GM19239 (cell line): ENCODE results near the gene TMEM128.

Experiments used
- DNase-seq: peaks from one replicate; pipeline ENCODE4 v3.0.0; 2011; ENCODE audit warnings: low spot score; ENCODE audit not compliant: insufficient read length
- FAIRE-seq: peaks from 2 replicates; lab custom pipeline; 2011; peaks lifted over from hg19 to GRCh38; lab: Jason Lieb, UNC

The TMEM128 gene

GRCh38 chr4:4248029-4248884, at the start of gene TMEM128:
Gene TMEM128, minus strand, starts transcription at chr4:4248223. Its CDS starts 21 bp downstream, at chr4:4248202.
- DNase-seq (peak; percentile 95), FAIRE-seq (peak; percentile 94)

GRCh38 chr4:4296283-4296846, 48.3 kb upstream of the TMEM128 start:
- DNase-seq (no peak), FAIRE-seq (no peak)

GRCh38 chr4:4293279-4293678, 45.3 kb upstream of the TMEM128 start:
- DNase-seq (no peak), FAIRE-seq (no peak)

- peak; percentile 94 for FAIRE-seq
- DNase-seq, result peak; percentile 96
Measured at GRCh38 chr4:4289941-4290850, 42.2 kb upstream of the TMEM128 start, which contains the start of the genes LYAR and ZBTB49. Gene LYAR, minus strand, starts transcription at chr4:4290154. Its CDS starts 6,412 bp downstream, at chr4:4283742. Gene ZBTB49, plus strand, starts transcription at chr4:4290251. Its CDS starts 9,695 bp downstream, at chr4:4299946.

- DNase-seq (no peak), FAIRE-seq (no peak)
Measured at GRCh38 chr4:4289597-4289940, 41.5 kb upstream of the TMEM128 start.

- FAIRE-seq (no peak), DNase-seq (no peak)
Measured at GRCh38 chr4:4289055-4289454, 41.0 kb upstream of the TMEM128 start.

GRCh38 chr4:4288098-4288497, 40.1 kb upstream of the TMEM128 start:
- DNase-seq (no peak), FAIRE-seq (no peak)

- no peak for FAIRE-seq
Measured at GRCh38 chr4:4284827-4285618, 37.0 kb upstream of the TMEM128 start.

GRCh38 chr4:4281787-4282186, 33.8 kb upstream of the TMEM128 start:
- FAIRE-seq (no peak), DNase-seq (no peak)

More at GRCh38 chr4:4284827-4285618, 37.0 kb upstream of the TMEM128 start:
- no peak for DNase-seq

- no peak for DNase-seq
- FAIRE-seq, result no peak
Measured at GRCh38 chr4:4277531-4277930, 29.5 kb upstream of the TMEM128 start.

GRCh38 chr4:4274226-4274625, 26.2 kb upstream of the TMEM128 start:
- FAIRE-seq (no peak), DNase-seq (no peak)

- DNase-seq (no peak), FAIRE-seq (no peak)
Measured at GRCh38 chr4:4271912-4272311, 23.9 kb upstream of the TMEM128 start.

GRCh38 chr4:4270529-4270928, 22.5 kb upstream of the TMEM128 start:
- FAIRE-seq, result no peak
- no peak for DNase-seq

GRCh38 chr4:4269856-4270255, 21.8 kb upstream of the TMEM128 start:
- FAIRE-seq (no peak), DNase-seq (no peak)

- DNase-seq (no peak), FAIRE-seq (no peak)
Measured at GRCh38 chr4:4269331-4269731, 21.3 kb upstream of the TMEM128 start.

- DNase-seq (no peak), FAIRE-seq (no peak)
Measured at GRCh38 chr4:4268776-4269175, 20.8 kb upstream of the TMEM128 start.

- no peak for FAIRE-seq
- DNase-seq, result no peak
Measured at GRCh38 chr4:4267981-4268380, 20.0 kb upstream of the TMEM128 start.

GRCh38 chr4:4260185-4260751, 12.2 kb upstream of the TMEM128 start:
- FAIRE-seq, result no peak
- no peak for DNase-seq

- no peak for DNase-seq
- FAIRE-seq, result no peak
Measured at GRCh38 chr4:4259484-4260100, 11.6 kb upstream of the TMEM128 start.
